ENCODE measurements around the gene RFTN2. TPM values are rescaled to one million over a fixed set of nuclear protein-coding genes. Genes with fewer than 3 reads are reported as not detected.

Gene RFTN2
- polyA plus RNA-seq, 1 donor (not counting 4 experiments of a cell fraction or from before 2014, with no cell fraction given) = 0.37 TPM

- no peak for DNase-seq (ENCODE audit: low read depth, low spot score)
- TF ChIP-seq, protein P1, sequence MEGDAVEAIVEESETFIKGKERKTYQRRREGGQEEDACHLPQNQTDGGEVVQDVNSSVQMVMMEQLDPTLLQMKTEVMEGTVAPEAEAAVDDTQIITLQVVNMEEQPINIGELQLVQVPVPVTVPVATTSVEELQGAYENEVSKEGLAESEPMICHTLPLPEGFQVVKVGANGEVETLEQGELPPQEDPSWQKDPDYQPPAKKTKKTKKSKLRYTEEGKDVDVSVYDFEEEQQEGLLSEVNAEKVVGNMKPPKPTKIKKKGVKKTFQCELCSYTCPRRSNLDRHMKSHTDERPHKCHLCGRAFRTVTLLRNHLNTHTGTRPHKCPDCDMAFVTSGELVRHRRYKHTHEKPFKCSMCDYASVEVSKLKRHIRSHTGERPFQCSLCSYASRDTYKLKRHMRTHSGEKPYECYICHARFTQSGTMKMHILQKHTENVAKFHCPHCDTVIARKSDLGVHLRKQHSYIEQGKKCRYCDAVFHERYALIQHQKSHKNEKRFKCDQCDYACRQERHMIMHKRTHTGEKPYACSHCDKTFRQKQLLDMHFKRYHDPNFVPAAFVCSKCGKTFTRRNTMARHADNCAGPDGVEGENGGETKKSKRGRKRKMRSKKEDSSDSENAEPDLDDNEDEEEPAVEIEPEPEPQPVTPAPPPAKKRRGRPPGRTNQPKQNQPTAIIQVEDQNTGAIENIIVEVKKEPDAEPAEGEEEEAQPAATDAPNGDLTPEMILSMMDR (optimal IDR thresholded peaks at IDR 0.05 in 1 of 3, IDR thresholded peaks at IDR 0.05 in 1 of 3, conservative IDR thresholded peaks at IDR 0.05 in 1 of 3; ENCODE audit: extremely low read depth in 1 of 3, insufficient read depth in 2 of 3, low read length in 3 of 3) = no peak
- Histone ChIP-seq H3K9ac (ENCODE audit: control insufficient read depth, extremely low read depth, insufficient read depth, low read length) (no peak overlapping the region), H4K20me1 (ENCODE audit: control insufficient read depth, extremely low read depth, insufficient read depth, low read length) (no peaks in the 10 kb centered on the region), H3K27ac (ENCODE audit: control insufficient read depth, insufficient read depth, low read length) (no peak overlapping the region), H3K4me3 (ENCODE audit: control insufficient read depth in 2 of 3, extremely low read depth in 1 of 3, insufficient read depth in 2 of 3, low read depth in 1 of 3, low read length in 3 of 3) (no peak overlapping the region), H2AFZ (ENCODE audit: control insufficient read depth, low read length) (no peak overlapping the region), H3K27me3 (ENCODE audit: control insufficient read depth, extremely low read depth, insufficient read depth, low read length) (no peaks in the 10 kb centered on the region), H3K36me3 (ENCODE audit: control insufficient read depth in 2 of 2, extremely low read depth in 1 of 2, insufficient read depth in 2 of 2, low read length in 2 of 2) (no peaks in the 10 kb centered on the region), H3K4me2 (ENCODE audit: control insufficient read depth, extremely low read depth, insufficient read depth, low read depth, low read length) (no peak overlapping the region), H3K4me1 (ENCODE audit: control insufficient read depth, extremely low read depth, insufficient read depth, low read length) (peaks cover 6% of the 10 kb centered on the region), H3K79me2 (ENCODE audit: control insufficient read depth, insufficient read depth, low read length) (no peaks in the 10 kb centered on the region), H3K9me1 (ENCODE audit: control insufficient read depth, extremely low read depth, insufficient read depth, low read length) (no peaks in the 10 kb centered on the region), H3K9me3 (ENCODE audit: control insufficient read depth, low read depth, low read length) (no peaks in the 10 kb centered on the region)
- no peak for FAIRE-seq
- dilution Hi-C loops (cut with MboI; ENCODE audit: extremely low pct_ligation_motif_present, low sequenced_read_pairs) = no loop called here
Measured at GRCh38 chr2:197633109-197633657, 42.2 kb downstream of the RFTN2 start.

- no peaks in the 10 kb centered on the region for H3K36me3 ChIP-seq (ENCODE audit: control insufficient read depth in 2 of 2, extremely low read depth in 1 of 2, insufficient read depth in 2 of 2, low read length in 2 of 2)
- no peak overlapping the region for H3K27ac ChIP-seq (ENCODE audit: control insufficient read depth, insufficient read depth, low read length)
- H3K9me1 ChIP-seq (ENCODE audit: control insufficient read depth, extremely low read depth, insufficient read depth, low read length) = no peaks in the 10 kb centered on the region
- no peak overlapping the region for H3K4me3 ChIP-seq (ENCODE audit: control insufficient read depth in 2 of 3, extremely low read depth in 1 of 3, insufficient read depth in 2 of 3, low read depth in 1 of 3, low read length in 3 of 3)
- H3K79me2 ChIP-seq (ENCODE audit: control insufficient read depth, insufficient read depth, low read length) = no peaks in the 10 kb centered on the region
- no peak overlapping the region for H3K9ac ChIP-seq (ENCODE audit: control insufficient read depth, extremely low read depth, insufficient read depth, low read length)
- FAIRE-seq (no peak), DNase-seq (ENCODE audit: low read depth, low spot score) (peak; percentile 36)
- peaks cover 10% of the 10 kb centered on the region for H3K4me1 ChIP-seq (ENCODE audit: control insufficient read depth, extremely low read depth, insufficient read depth, low read length)
- no peaks in the 10 kb centered on the region for H4K20me1 ChIP-seq (ENCODE audit: control insufficient read depth, extremely low read depth, insufficient read depth, low read length)
- no peak for TF ChIP-seq EZH2 (IDR thresholded peaks at IDR 0.05; ENCODE audit: low read length)
- TF ChIP-seq, protein P1 (optimal IDR thresholded peaks at IDR 0.05 in 1 of 3, IDR thresholded peaks at IDR 0.05 in 1 of 3, conservative IDR thresholded peaks at IDR 0.05 in 1 of 3; ENCODE audit: extremely low read depth in 1 of 3, insufficient read depth in 2 of 3, low read length in 3 of 3) = no peak
- H3K27me3 ChIP-seq (ENCODE audit: control insufficient read depth, extremely low read depth, insufficient read depth, low read length) = no peaks in the 10 kb centered on the region
- peak overlapping the region; percentile 25 for H3K4me2 ChIP-seq (ENCODE audit: control insufficient read depth, extremely low read depth, insufficient read depth, low read depth, low read length)
- no peaks in the 10 kb centered on the region for H3K9me3 ChIP-seq (ENCODE audit: control insufficient read depth, low read depth, low read length)
- dilution Hi-C loops (cut with MboI; ENCODE audit: extremely low pct_ligation_motif_present, low sequenced_read_pairs) = no loop called here
- peak overlapping the region; percentile 31 for H2AFZ ChIP-seq (ENCODE audit: control insufficient read depth, low read length)
Measured at GRCh38 chr2:197628043-197628500, 47.3 kb downstream of the RFTN2 start.

Data from keratinocyte (primary cell).